ENCODE data around the gene MLST8.

MLST8 gene

GRCh38 chr16:2174396-2175131 is 30.7 kb upstream of the MLST8 start:
- 96% methylated on average over 21 of the region's 21 CpGs for WGBS
- Histone ChIP-seq H3K9me3 (ENCODE audit: control insufficient read depth, low read length) (no peaks in the 10 kb centered on the region), H4K91ac (ENCODE audit: low read length) (no peak overlapping the region)

GRCh38 chr16:2175454-2175853 is 29.8 kb upstream of the MLST8 start:
- H2BK5ac ChIP-seq (ENCODE audit: low read depth, low read length, poor library complexity, severe bottlenecking): no peak overlapping the region
- no peak overlapping the region for H3K4me3 ChIP-seq (ENCODE audit: insufficient read depth in 1 of 2, low read depth in 1 of 2, low read length in 2 of 2)
- H3K18ac ChIP-seq (ENCODE audit: low read depth in 1 of 2, low read length in 2 of 2): no peak overlapping the region
- no peak for DNase-seq
- no peak overlapping the region for H2BK12ac ChIP-seq (ENCODE audit: low read length in 2 of 2)
- no peak overlapping the region for H2AK5ac ChIP-seq (ENCODE audit: low read length, severe bottlenecking)
- H3K9ac ChIP-seq (ENCODE audit: low read length): no peak overlapping the region
- H2BK120ac ChIP-seq (ENCODE audit: low read depth, low read length): no peak overlapping the region
- no peak overlapping the region for H3K23ac ChIP-seq (ENCODE audit: low read length in 2 of 2)
- no peak overlapping the region for H2BK15ac ChIP-seq (ENCODE audit: low read depth, poor library complexity, severe bottlenecking)
- H3K4ac ChIP-seq (ENCODE audit: low read depth in 1 of 2, low read length in 2 of 2): no peak overlapping the region
- no peaks in the 10 kb centered on the region for H3K9me3 ChIP-seq (ENCODE audit: control insufficient read depth, low read length)
- no peaks in the 10 kb centered on the region for H3K27me3 ChIP-seq (ENCODE audit: control insufficient read depth in 1 of 2, insufficient read depth in 1 of 2, low read length in 2 of 2)
- no peak overlapping the region for H2AFZ ChIP-seq (ENCODE audit: low read depth, low read length)
- no peaks in the 10 kb centered on the region for H3K4me1 ChIP-seq (ENCODE audit: control insufficient read depth, insufficient read depth, low read depth, low read length)
- H4K91ac ChIP-seq (ENCODE audit: low read length): no peak overlapping the region
- H4K8ac ChIP-seq (ENCODE audit: low read length): no peak overlapping the region
- H3K79me1 ChIP-seq (replicated peaks; ENCODE audit: low read length, poor library complexity, severe bottlenecking): peaks cover 25% of the 10 kb centered on the region
- no peak overlapping the region for H3K14ac ChIP-seq (ENCODE audit: low read length in 2 of 2)
- no peak overlapping the region for H3K27ac ChIP-seq (ENCODE audit: low read length, poor library complexity, severe bottlenecking)
- no peak overlapping the region for H3K4me2 ChIP-seq (ENCODE audit: low read length, poor library complexity, severe bottlenecking)
- peaks cover 55 to 99% of the 10 kb centered on the region in 2 experiments for H3K36me3 ChIP-seq (ENCODE audit: control insufficient read depth in 1 of 2, insufficient read depth in 2 of 2, low read depth in 1 of 2, low read length in 2 of 2)
- WGBS: 96% methylated on average over 10 of the region's 10 CpGs

More at GRCh38 chr16:2174396-2175131, 30.7 kb upstream of the MLST8 start:
- Histone ChIP-seq H4K8ac (ENCODE audit: low read length) (no peak overlapping the region), H3K9ac (ENCODE audit: low read length) (no peak overlapping the region), H3K36me3 (ENCODE audit: control insufficient read depth in 1 of 2, insufficient read depth in 2 of 2, low read depth in 1 of 2, low read length in 2 of 2) (peaks cover 58 to 99% of the 10 kb centered on the region in 2 experiments), H3K4me3 (ENCODE audit: insufficient read depth in 1 of 2, low read depth in 1 of 2, low read length in 2 of 2) (no peak overlapping the region), H2BK15ac (ENCODE audit: low read depth, poor library complexity, severe bottlenecking) (no peak overlapping the region), H3K27ac (ENCODE audit: low read length, poor library complexity, severe bottlenecking) (no peak overlapping the region), H2BK12ac (ENCODE audit: low read length in 2 of 2) (no peak overlapping the region), H3K79me1 (replicated peaks; ENCODE audit: low read length, poor library complexity, severe bottlenecking) (peaks cover 34% of the 10 kb centered on the region), H3K23ac (ENCODE audit: low read length in 2 of 2) (no peak overlapping the region), H3K4ac (ENCODE audit: low read depth in 1 of 2, low read length in 2 of 2) (no peak overlapping the region), H2BK5ac (ENCODE audit: low read depth, low read length, poor library complexity, severe bottlenecking) (no peak overlapping the region), H3K4me1 (ENCODE audit: control insufficient read depth, insufficient read depth, low read depth, low read length) (peaks cover 5% of the 10 kb centered on the region), H2AK5ac (ENCODE audit: low read length, severe bottlenecking) (no peak overlapping the region), H2AFZ (ENCODE audit: low read depth, low read length) (no peak overlapping the region), H3K27me3 (ENCODE audit: control insufficient read depth in 1 of 2, insufficient read depth in 1 of 2, low read length in 2 of 2) (no peaks in the 10 kb centered on the region), H3K18ac (ENCODE audit: low read depth in 1 of 2, low read length in 2 of 2) (no peak overlapping the region), H2BK120ac (ENCODE audit: low read depth, low read length) (no peak overlapping the region), H3K4me2 (ENCODE audit: low read length, poor library complexity, severe bottlenecking) (no peak overlapping the region), H3K14ac (ENCODE audit: low read length in 2 of 2) (no peak overlapping the region)
- DNase-seq: no peak

- no peak overlapping the region for H3K4me3 ChIP-seq (ENCODE audit: insufficient read depth in 1 of 2, low read depth in 1 of 2, low read length in 2 of 2)
- no peak overlapping the region for H3K4me2 ChIP-seq (ENCODE audit: low read length, poor library complexity, severe bottlenecking)
- no peaks in the 10 kb centered on the region for H3K4me1 ChIP-seq (ENCODE audit: control insufficient read depth, insufficient read depth, low read depth, low read length)
- H3K4ac ChIP-seq (ENCODE audit: low read depth in 1 of 2, low read length in 2 of 2): no peak overlapping the region
- H4K91ac ChIP-seq (ENCODE audit: low read length): no peak overlapping the region
- H2AFZ ChIP-seq (ENCODE audit: low read depth, low read length): no peak overlapping the region
- H3K14ac ChIP-seq (ENCODE audit: low read length in 2 of 2): no peak overlapping the region
- peaks cover 22% of the 10 kb centered on the region for H3K79me1 ChIP-seq (replicated peaks; ENCODE audit: low read length, poor library complexity, severe bottlenecking)
- H2BK5ac ChIP-seq (ENCODE audit: low read depth, low read length, poor library complexity, severe bottlenecking): no peak overlapping the region
- no peak overlapping the region for H2BK120ac ChIP-seq (ENCODE audit: low read depth, low read length)
- 97% methylated on average over 23 of the region's 23 CpGs for WGBS
- DNase-seq: no peak
- H4K8ac ChIP-seq (ENCODE audit: low read length): no peak overlapping the region
- no peak overlapping the region for H2BK12ac ChIP-seq (ENCODE audit: low read length in 2 of 2)
- H3K27ac ChIP-seq (ENCODE audit: low read length, poor library complexity, severe bottlenecking): no peak overlapping the region
- peaks cover 55 to 97% of the 10 kb centered on the region in 2 experiments for H3K36me3 ChIP-seq (ENCODE audit: control insufficient read depth in 1 of 2, insufficient read depth in 2 of 2, low read depth in 1 of 2, low read length in 2 of 2)
- H2BK15ac ChIP-seq (ENCODE audit: low read depth, poor library complexity, severe bottlenecking): no peak overlapping the region
- no peak overlapping the region for H3K9ac ChIP-seq (ENCODE audit: low read length)
- H3K18ac ChIP-seq (ENCODE audit: low read depth in 1 of 2, low read length in 2 of 2): no peak overlapping the region
- H3K9me3 ChIP-seq (ENCODE audit: control insufficient read depth, low read length): no peaks in the 10 kb centered on the region
- H2AK5ac ChIP-seq (ENCODE audit: low read length, severe bottlenecking): no peak overlapping the region
- H3K27me3 ChIP-seq (ENCODE audit: control insufficient read depth in 1 of 2, insufficient read depth in 1 of 2, low read length in 2 of 2): no peaks in the 10 kb centered on the region
- no peak overlapping the region for H3K23ac ChIP-seq (ENCODE audit: low read length in 2 of 2)
Measured at GRCh38 chr16:2176047-2176446, 29.2 kb upstream of the MLST8 start.

GRCh38 chr16:2177101-2177500 is 28.2 kb upstream of the MLST8 start:
- Histone ChIP-seq H2BK5ac (ENCODE audit: low read depth, low read length, poor library complexity, severe bottlenecking) (no peak overlapping the region), H2AK5ac (ENCODE audit: low read length, severe bottlenecking) (no peak overlapping the region), H3K79me1 (replicated peaks; ENCODE audit: low read length, poor library complexity, severe bottlenecking) (peaks cover 17% of the 10 kb centered on the region), H4K8ac (ENCODE audit: low read length) (no peak overlapping the region), H3K23ac (ENCODE audit: low read length in 2 of 2) (no peak overlapping the region), H3K4me1 (ENCODE audit: control insufficient read depth, insufficient read depth, low read depth, low read length) (no peaks in the 10 kb centered on the region), H3K9ac (ENCODE audit: low read length) (no peak overlapping the region), H3K14ac (ENCODE audit: low read length in 2 of 2) (no peak overlapping the region), H3K27me3 (ENCODE audit: control insufficient read depth in 1 of 2, insufficient read depth in 1 of 2, low read length in 2 of 2) (no peaks in the 10 kb centered on the region), H3K9me3 (ENCODE audit: control insufficient read depth, low read length) (no peaks in the 10 kb centered on the region), H3K36me3 (ENCODE audit: control insufficient read depth in 1 of 2, insufficient read depth in 2 of 2, low read depth in 1 of 2, low read length in 2 of 2) (peaks cover 49 to 91% of the 10 kb centered on the region in 2 experiments), H3K4me2 (ENCODE audit: low read length, poor library complexity, severe bottlenecking) (no peak overlapping the region), H3K18ac (ENCODE audit: low read depth in 1 of 2, low read length in 2 of 2) (no peak overlapping the region), H3K27ac (ENCODE audit: low read length, poor library complexity, severe bottlenecking) (no peak overlapping the region), H2AFZ (ENCODE audit: low read depth, low read length) (no peak overlapping the region), H3K4ac (ENCODE audit: low read depth in 1 of 2, low read length in 2 of 2) (no peak overlapping the region), H3K4me3 (ENCODE audit: insufficient read depth in 1 of 2, low read depth in 1 of 2, low read length in 2 of 2) (no peak overlapping the region), H2BK12ac (ENCODE audit: low read length in 2 of 2) (no peak overlapping the region), H4K91ac (ENCODE audit: low read length) (no peak overlapping the region), H2BK15ac (ENCODE audit: low read depth, poor library complexity, severe bottlenecking) (no peak overlapping the region), H2BK120ac (ENCODE audit: low read depth, low read length) (no peak overlapping the region)
- WGBS: 95% methylated on average over 18 of the region's 18 CpGs
- no peak for DNase-seq

All from mesenchymal stem cell (in vitro differentiated cells and primary cell).